Liver (tissue), 9 donors: ENCODE data around the gene ACVR1. TPM values are rescaled to one million over a fixed set of nuclear protein-coding genes. Genes with fewer than 3 reads are reported as not detected.

ENCODE experiments used
- DNase-seq: peaks from one replicate; pipeline ENCODE4 v3.0.0-alpha.2; 2017; ENCODE audit warnings: low spot score
- H3K27ac ChIP-seq, 2 donors: one replicate each; pipeline ENCODE4 v1.7.0; 2013; ENCODE audit warnings: inconsistent platforms in 2 of 2, low read length in 2 of 2, control low read depth in 1 of 2, low read depth in 1 of 2, mild to moderate bottlenecking in 1 of 2
- H3K27me3 ChIP-seq, 4 donors: one replicate each; pipeline versions ENCODE4 v1.6.1 to v1.7.0; 2013; ENCODE audit warnings: low read length in 3 of 4, inconsistent platforms in 1 of 4, mild to moderate bottlenecking in 1 of 4, moderate library complexity in 1 of 4; ENCODE audit not compliant: control insufficient read depth in 4 of 4, insufficient read depth in 4 of 4
- H3K36me3 ChIP-seq, 4 donors: one replicate each; pipeline versions ENCODE4 v1.6.1 to v1.7.0; 2013; ENCODE audit warnings: low read length in 3 of 4, mild to moderate bottlenecking in 3 of 4, low read depth in 1 of 4, moderate library complexity in 1 of 4; ENCODE audit not compliant: control insufficient read depth in 4 of 4, insufficient read depth in 3 of 4
- H3K4me1 ChIP-seq, 4 donors: one replicate each; pipeline versions ENCODE4 v1.6.1 to v1.7.0; 2013; ENCODE audit warnings: low read length in 3 of 4, mild to moderate bottlenecking in 3 of 4, moderate library complexity in 1 of 4; ENCODE audit not compliant: control insufficient read depth in 4 of 4, insufficient read depth in 4 of 4
- H3K4me3 ChIP-seq, 3 donors: one replicate each; pipeline versions ENCODE4 v1.6.1 to v1.7.0; 2013; ENCODE audit warnings: low read length in 3 of 3, control low read depth in 1 of 3, low read depth in 1 of 3, mild to moderate bottlenecking in 1 of 3
- H3K9ac ChIP-seq, 2 donors: one replicate each; pipeline ENCODE4 v1.7.0; 2013; ENCODE audit warnings: low read length in 2 of 2, mild to moderate bottlenecking in 2 of 2, moderate library complexity in 2 of 2, control low read depth in 1 of 2, low read depth in 1 of 2
- H3K9me3 ChIP-seq, 4 donors: one replicate each; pipeline versions ENCODE4 v1.6.1 to v1.7.0; 2013; ENCODE audit warnings: low read length in 3 of 4; ENCODE audit not compliant: control insufficient read depth in 4 of 4
- ATF3 ChIP-seq: IDR thresholded peaks from 2 replicates; pipeline ENCODE4 v1.6.1; 2016; ENCODE audit warnings: antibody characterized with exemption
- EGR1 ChIP-seq, 2 donors: IDR thresholded peaks; 2 replicates each; pipeline ENCODE4 v1.6.1; 2016 to 2018; ENCODE audit warnings: antibody characterized with exemption in 2 of 2, low read depth in 2 of 2
- FOXA2 ChIP-seq: IDR thresholded peaks from 2 replicates; pipeline ENCODE4 v1.6.1; 2016; ENCODE audit warnings: antibody characterized with exemption
- GABPA ChIP-seq, 2 donors: IDR thresholded peaks in 1 of 2; conservative IDR thresholded peaks in 1 of 2; 2 replicates each; pipeline ENCODE4 v1.6.1; 2016; ENCODE audit warnings: antibody characterized with exemption in 2 of 2, mild to moderate bottlenecking in 1 of 2, moderate library complexity in 1 of 2
- HNF4A ChIP-seq, 2 donors: conservative IDR thresholded peaks; 2 replicates each; pipeline ENCODE4 v1.6.1; 2016; ENCODE audit warnings: antibody characterized with exemption in 2 of 2, mild to moderate bottlenecking in 2 of 2
- JUND ChIP-seq, 2 donors: IDR thresholded peaks; 2 replicates each; pipeline ENCODE4 v1.6.1; 2016; ENCODE audit warnings: antibody characterized with exemption in 2 of 2
- NR2F2 ChIP-seq: IDR thresholded peaks from 2 replicates; pipeline ENCODE4 v1.6.1; 2016; ENCODE audit warnings: antibody characterized with exemption
- RAD21 ChIP-seq, 2 donors: IDR thresholded peaks; 2 replicates each; pipeline ENCODE4 v1.6.1; 2016; ENCODE audit warnings: antibody characterized with exemption in 2 of 2, mild to moderate bottlenecking in 2 of 2
- REST ChIP-seq: IDR thresholded peaks from 2 replicates; pipeline ENCODE4 v1.6.1; 2016; ENCODE audit warnings: antibody characterized with exemption, mild to moderate bottlenecking
- RXRA ChIP-seq, 2 donors: IDR thresholded peaks; 2 replicates each; pipeline ENCODE4 v1.6.1; 2017 to 2018; ENCODE audit warnings: antibody characterized with exemption in 2 of 2, mild to moderate bottlenecking in 1 of 2
- SP1 ChIP-seq: IDR thresholded peaks from 2 replicates; pipeline ENCODE4 v1.6.1; 2018; ENCODE audit warnings: antibody characterized with exemption, mild to moderate bottlenecking
- TAF1 ChIP-seq: conservative IDR thresholded peaks from 2 replicates; pipeline ENCODE4 v1.6.1; 2016; ENCODE audit warnings: antibody characterized with exemption, mild to moderate bottlenecking
- ZBTB33 ChIP-seq: IDR thresholded peaks from 2 replicates; pipeline ENCODE4 v1.6.1; 2016; ENCODE audit warnings: antibody characterized with exemption
- WGBS: extraction: QIAGEN DNeasy Blood & Tissue Kit; methylation state at CpG from one replicate; pipeline ENCODE4 v1.1.7; 2013; 5-methylcytosine and 5-hydroxymethylcytosine counted together
- polyA plus RNA-seq, 2 donors: library from polyadenylated mRNA; stranded (reverse) in 1 of 2; unstranded in 1 of 2; fragments of 200-250 nt in 1 of 2; fragments of >200 nt in 1 of 2; fragmentation: Nextera tagmentation in 1 of 2; extraction: Ambion mirVana in 1 of 2; gene quantifications; one replicate each; pipeline versions ENCODE4 v1.2.1 to v1.2.3, GENCODE V29; 2013 to 2015
- total RNA-seq, 2 donors: library from RNA; depleted of rRNA; stranded (reverse); fragments of >200 nt; gene quantifications; one replicate each; pipeline ENCODE4 v1.2.3, GENCODE V29; 2014
- TF ChIP-seq, protein P1 (sequence below): IDR thresholded peaks from 2 replicates; pipeline ENCODE4 v1.6.1; 2016; ENCODE audit warnings: antibody characterized with exemption
- TF ChIP-seq, protein P2 (sequence below): fragments of 150-350 bp; IDR thresholded peaks from 2 replicates; pipeline ENCODE4 v1.5.1; 2017; ENCODE audit warnings: improper control_type of control experiment, low read depth, low read length; ENCODE audit not compliant: missing input control
- donor health status: healthy.
- donor health status: healthy.
- donor health status: healthy.
- donor health status: healthy.
- donor health status: healthy.

Gene ACVR1
- total and polyA plus RNA-seq, 4 donors, result 6.2 to 20.4 (median 8.5) TPM

- WGBS, result 97% methylated on average over 5 of the region's 5 CpGs
- no peaks in the 10 kb centered on the region for H3K27me3 ChIP-seq
- no peak for TF ChIP-seq HNF4A (conservative IDR thresholded peaks at IDR 0.05)
- TF ChIP-seq FOXA2, result no peak
- TF ChIP-seq ZBTB33, result no peak
- TF ChIP-seq RXRA (IDR thresholded peaks at IDR 0.05), result no peak
- no peak for TF ChIP-seq NR2F2
- TF ChIP-seq RAD21 (IDR thresholded peaks at IDR 0.05), result no peak
- no peak for TF ChIP-seq JUND (IDR thresholded peaks at IDR 0.05)
- no peak for TF ChIP-seq GABPA (IDR thresholded peaks at IDR 0.05 in 1 of 2, conservative IDR thresholded peaks at IDR 0.05 in 1 of 2)
- TF ChIP-seq REST, result no peak
- TF ChIP-seq, protein P1, sequence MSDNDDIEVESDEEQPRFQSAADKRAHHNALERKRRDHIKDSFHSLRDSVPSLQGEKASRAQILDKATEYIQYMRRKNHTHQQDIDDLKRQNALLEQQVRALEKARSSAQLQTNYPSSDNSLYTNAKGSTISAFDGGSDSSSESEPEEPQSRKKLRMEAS, result no peak
- no peak for TF ChIP-seq ATF3
- H3K9ac ChIP-seq, result no peak overlapping the region
- H3K4me3 ChIP-seq, result no peak overlapping the region
- peaks cover 10 to 42% (median 24%) of the 10 kb centered on the region in 4 donors for H3K4me1 ChIP-seq
- H3K9me3 ChIP-seq, result no peaks in the 10 kb centered on the region
- H3K36me3 ChIP-seq, result peaks cover 0 to 8% (median 0%) of the 10 kb centered on the region in 4 donors
- no peak for DNase-seq
- no peak overlapping the region for H3K27ac ChIP-seq
Measured at GRCh38 chr2:157790780-157791179, 85.3 kb downstream of the ACVR1 start.

DNA sequence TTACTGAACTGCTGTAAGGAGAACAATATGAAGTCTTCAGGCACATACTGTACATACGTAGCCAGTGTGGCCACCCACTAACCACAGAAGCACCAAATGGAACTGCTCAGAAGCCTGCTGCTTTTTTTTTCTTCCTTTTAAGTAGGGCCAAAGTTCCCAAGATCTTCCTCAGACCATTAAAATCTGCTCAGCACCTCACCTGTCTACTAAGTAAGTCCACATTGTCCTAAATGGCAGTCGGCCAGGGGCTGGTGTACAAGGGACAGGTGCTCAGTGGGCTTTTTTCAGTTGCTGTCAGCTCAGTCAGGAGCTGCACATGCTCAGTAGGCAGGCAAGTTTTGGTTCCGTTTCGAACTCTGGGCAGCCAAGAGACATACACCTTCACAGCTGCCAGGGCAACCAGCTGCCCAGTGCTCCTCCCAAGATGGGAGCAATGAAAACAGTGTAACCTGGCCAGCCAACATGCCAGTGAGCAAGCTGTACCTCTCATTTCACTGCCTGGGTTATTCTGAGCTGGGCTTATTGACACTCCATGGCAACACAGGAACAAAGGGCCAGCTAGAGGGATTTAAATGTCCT is 86.1 kb downstream of the ACVR1 start:
- H3K36me3 ChIP-seq, result peaks cover 0 to 8% (median 0%) of the 10 kb centered on the region in 4 donors
- H3K9ac ChIP-seq, result no peak overlapping the region
- H3K27me3 ChIP-seq, result no peaks in the 10 kb centered on the region
- WGBS, result 42% methylated on average over 4 of the region's 4 CpGs
- H3K4me1 ChIP-seq, result peaks cover 13 to 49% (median 32%) of the 10 kb centered on the region in 4 donors
- peak overlapping the region; percentile 4 to 18 for H3K27ac ChIP-seq
- no peaks in the 10 kb centered on the region for H3K9me3 ChIP-seq
- H3K4me3 ChIP-seq, result no peak overlapping the region
- DNase-seq, result no peak
- TF ChIP-seq REST (no peak), HNF4A (conservative IDR thresholded peaks at IDR 0.05) (no peak), NR2F2 (no peak), ZBTB33 (no peak), TAF1 (no peak), RAD21 (IDR thresholded peaks at IDR 0.05) (no peak), JUND (IDR thresholded peaks at IDR 0.05) (no peak), FOXA2 (no peak), EGR1 (IDR thresholded peaks at IDR 0.05; ENCODE audit: low read depth in 2 of 2) (no peak), RXRA (IDR thresholded peaks at IDR 0.05) (no peak), ATF3 (no peak), SP1 (no peak), GABPA (IDR thresholded peaks at IDR 0.05 in 1 of 2, conservative IDR thresholded peaks at IDR 0.05 in 1 of 2) (no peak)
- TF ChIP-seq, protein P2, sequence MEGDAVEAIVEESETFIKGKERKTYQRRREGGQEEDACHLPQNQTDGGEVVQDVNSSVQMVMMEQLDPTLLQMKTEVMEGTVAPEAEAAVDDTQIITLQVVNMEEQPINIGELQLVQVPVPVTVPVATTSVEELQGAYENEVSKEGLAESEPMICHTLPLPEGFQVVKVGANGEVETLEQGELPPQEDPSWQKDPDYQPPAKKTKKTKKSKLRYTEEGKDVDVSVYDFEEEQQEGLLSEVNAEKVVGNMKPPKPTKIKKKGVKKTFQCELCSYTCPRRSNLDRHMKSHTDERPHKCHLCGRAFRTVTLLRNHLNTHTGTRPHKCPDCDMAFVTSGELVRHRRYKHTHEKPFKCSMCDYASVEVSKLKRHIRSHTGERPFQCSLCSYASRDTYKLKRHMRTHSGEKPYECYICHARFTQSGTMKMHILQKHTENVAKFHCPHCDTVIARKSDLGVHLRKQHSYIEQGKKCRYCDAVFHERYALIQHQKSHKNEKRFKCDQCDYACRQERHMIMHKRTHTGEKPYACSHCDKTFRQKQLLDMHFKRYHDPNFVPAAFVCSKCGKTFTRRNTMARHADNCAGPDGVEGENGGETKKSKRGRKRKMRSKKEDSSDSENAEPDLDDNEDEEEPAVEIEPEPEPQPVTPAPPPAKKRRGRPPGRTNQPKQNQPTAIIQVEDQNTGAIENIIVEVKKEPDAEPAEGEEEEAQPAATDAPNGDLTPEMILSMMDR, result no peak
- TF ChIP-seq, protein P1, result no peak
